BLaER1 treated with 17β-estradiol and CSF1 and Interleukin-3, amounts not matched to agents 10 nM and 100 nM (cell line): ENCODE measurements around the gene NPSR1.
"Not testable (repeated sequence)": the region's sequence is repeated elsewhere in the genome, so short reads cannot be mapped to it uniquely, and the experiment has no call there.

Experiments
- H3K27ac ChIP-seq, 11 experiments: shearing (Covaris generic); formaldehyde crosslinking; 2 replicates each; pipeline ENCODE4 v1.8.1; 2022
- H3K27me3 ChIP-seq, 11 experiments: shearing (Covaris generic); formaldehyde crosslinking; 2 replicates each; pipeline ENCODE4 v1.8.1; 2022
- H3K36me3 ChIP-seq, 11 experiments: shearing (Covaris generic); formaldehyde crosslinking; 2 replicates each; pipeline ENCODE4 v1.8.1; 2022
- H3K4me1 ChIP-seq, 10 experiments: shearing (Covaris generic); formaldehyde crosslinking; 2 replicates each; pipeline ENCODE4 v1.8.1; 2022
- H3K4me2 ChIP-seq, 11 experiments: shearing (Covaris generic); formaldehyde crosslinking; 2 replicates each; pipeline ENCODE4 v1.8.1; 2022
- H3K4me3 ChIP-seq, 10 experiments: shearing (Covaris generic); formaldehyde crosslinking; 2 replicates each; pipeline ENCODE4 v1.8.1; 2022
- H3K9ac ChIP-seq, 11 experiments: shearing (Covaris generic); formaldehyde crosslinking; 2 replicates each; pipeline ENCODE4 v1.8.1; 2022
- H3K9me3 ChIP-seq, 11 experiments: shearing (Covaris generic); formaldehyde crosslinking; replicated peaks in 1 of 11; 2 replicates each; pipeline ENCODE4 v1.8.1; 2022
- H4K20me1 ChIP-seq, 11 experiments: shearing (Covaris generic); formaldehyde crosslinking; 2 replicates each; pipeline ENCODE4 v1.8.1; 2022
- Cebpa-rat ChIP-seq, 11 experiments: shearing (Covaris generic); IDR thresholded peaks; 2 replicates each; pipeline ENCODE4 v1.8.1; 2022

Gene NPSR1

GRCh38 chr7:34844936-34845665 lies 187.1 kb downstream of the NPSR1 start:
- no peaks in the 10 kb centered on the region for H3K27me3 ChIP-seq
- H3K4me1 ChIP-seq, result no peaks in the 10 kb centered on the region
- no peak for TF ChIP-seq Cebpa-rat (IDR thresholded peaks at IDR 0.05)
- H3K27ac ChIP-seq, result no peak overlapping the region
- H3K9me3 ChIP-seq, result no peaks in the 10 kb centered on the region
- H4K20me1 ChIP-seq, result no peaks in the 10 kb centered on the region
- H3K4me2 ChIP-seq, result no peak overlapping the region
- H3K4me3 ChIP-seq, result no peak overlapping the region
- no peaks in the 10 kb centered on the region for H3K36me3 ChIP-seq
- H3K9ac ChIP-seq, result no peak overlapping the region

- Histone ChIP-seq H3K4me3 (no peak overlapping the region), H3K4me1 (no peaks in the 10 kb centered on the region), H4K20me1 (no peaks in the 10 kb centered on the region), H3K27ac (no peak overlapping the region), H3K9me3 (no peaks in the 10 kb centered on the region), H3K27me3 (no peaks in the 10 kb centered on the region), H3K36me3 (no peaks in the 10 kb centered on the region), H3K9ac (no peak overlapping the region), H3K4me2 (no peak overlapping the region)
- TF ChIP-seq Cebpa-rat (IDR thresholded peaks at IDR 0.05), result no peak
Measured at GRCh38 chr7:34845666-34846361, 187.8 kb downstream of the NPSR1 start.

DNA sequence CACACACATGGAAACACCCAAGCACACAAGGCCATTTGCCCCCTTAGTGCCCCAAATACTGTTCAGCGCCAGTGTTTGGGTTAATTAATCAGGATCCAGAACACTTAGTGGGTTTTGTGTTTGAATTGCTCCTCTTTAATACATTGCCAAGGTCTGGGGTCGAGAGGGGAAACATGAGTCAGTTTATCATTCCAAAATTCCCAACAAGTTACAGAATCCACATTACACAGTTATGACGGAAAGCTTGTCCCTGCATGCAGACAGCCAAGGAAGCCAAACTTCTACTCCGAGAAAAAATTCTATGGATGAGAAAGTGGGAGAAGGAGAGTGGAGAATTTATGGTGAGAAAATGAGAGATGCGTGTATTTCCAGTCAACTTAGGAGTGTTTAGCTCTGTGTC lies 189.0 kb downstream of the NPSR1 start:
- no peak overlapping the region for H3K4me3 ChIP-seq
- H3K9ac ChIP-seq, result no peak overlapping the region
- no peak overlapping the region for H3K4me2 ChIP-seq
- H3K4me1 ChIP-seq, result peaks cover 0 to 1% (median 0%) of the 10 kb centered on the region in 10 experiments; a peak in 2 of 20 replicates
- H4K20me1 ChIP-seq, result no peaks in the 10 kb centered on the region
- no peaks in the 10 kb centered on the region for H3K9me3 ChIP-seq
- H3K27me3 ChIP-seq, result no peaks in the 10 kb centered on the region
- TF ChIP-seq Cebpa-rat (IDR thresholded peaks at IDR 0.05), result no peak
- H3K36me3 ChIP-seq, result no peaks in the 10 kb centered on the region
- no peak overlapping the region for H3K27ac ChIP-seq

- H4K20me1 ChIP-seq, result no peaks in the 10 kb centered on the region
- no peak overlapping the region for H3K4me2 ChIP-seq
- no peaks in the 10 kb centered on the region for H3K9me3 ChIP-seq
Measured at GRCh38 chr7:34848670-34849069, 190.7 kb downstream of the NPSR1 start.

DNA sequence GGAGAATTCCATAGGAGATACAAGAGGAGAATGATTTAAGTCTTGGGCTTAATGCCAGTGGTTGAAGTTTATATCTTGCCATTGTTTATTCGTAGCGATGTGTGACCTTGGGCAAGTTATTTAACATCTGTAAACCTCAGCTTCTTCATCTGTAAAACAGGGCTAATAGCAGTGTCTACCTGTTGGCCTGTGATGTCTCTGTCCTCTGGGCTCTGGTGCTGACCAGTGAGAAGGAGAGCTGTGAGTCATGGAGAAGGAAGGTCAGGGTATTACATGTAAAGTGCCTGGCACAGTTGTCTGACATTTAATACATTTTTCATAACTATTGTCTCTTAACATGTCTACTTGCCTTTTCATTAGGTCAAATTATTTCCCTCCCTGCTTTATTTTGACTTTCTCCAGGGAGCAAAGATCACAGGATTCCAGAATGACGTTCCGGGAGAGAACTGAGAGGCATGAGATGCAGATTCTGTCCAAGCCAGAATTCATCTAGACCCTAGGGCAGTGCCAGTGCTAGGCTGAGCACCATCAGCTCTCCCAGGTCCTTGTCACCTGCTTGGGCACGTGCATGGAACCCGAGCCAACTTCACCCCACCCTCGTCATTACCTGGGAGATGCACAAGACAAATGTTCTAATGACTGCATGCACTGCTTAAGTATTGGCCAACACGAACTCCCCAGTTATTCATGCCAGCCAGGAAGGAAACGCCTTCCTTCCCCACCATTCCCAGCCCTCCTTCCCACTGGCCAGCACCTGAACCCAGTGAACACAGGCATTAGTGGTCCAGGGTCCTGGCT lies 191.3 kb downstream of the NPSR1 start:
- Histone ChIP-seq H3K27ac (no peak overlapping the region), H3K9me3 (no peaks in the 10 kb centered on the region), H3K27me3 (no peaks in the 10 kb centered on the region), H4K20me1 (no peaks in the 10 kb centered on the region), H3K9ac (no peak overlapping the region), H3K4me3 (no peak overlapping the region), H3K36me3 (no peaks in the 10 kb centered on the region), H3K4me1 (peaks cover 0 to 9% (median 3%) of the 10 kb centered on the region in 10 experiments; a peak in 8 of 20 replicates), H3K4me2 (no peak overlapping the region)
- no peak for TF ChIP-seq Cebpa-rat (IDR thresholded peaks at IDR 0.05)

More at GRCh38 chr7:34848670-34849069, 190.7 kb downstream of the NPSR1 start:
- Histone ChIP-seq H3K9ac (no peak overlapping the region), H3K27me3 (no peaks in the 10 kb centered on the region), H3K27ac (no peak overlapping the region), H3K4me3 (no peak overlapping the region), H3K36me3 (no peaks in the 10 kb centered on the region), H3K4me1 (peaks cover 0 to 9% (median 3%) of the 10 kb centered on the region in 10 experiments; a peak in 8 of 20 replicates)
- TF ChIP-seq Cebpa-rat (IDR thresholded peaks at IDR 0.05), result no peak

DNA sequence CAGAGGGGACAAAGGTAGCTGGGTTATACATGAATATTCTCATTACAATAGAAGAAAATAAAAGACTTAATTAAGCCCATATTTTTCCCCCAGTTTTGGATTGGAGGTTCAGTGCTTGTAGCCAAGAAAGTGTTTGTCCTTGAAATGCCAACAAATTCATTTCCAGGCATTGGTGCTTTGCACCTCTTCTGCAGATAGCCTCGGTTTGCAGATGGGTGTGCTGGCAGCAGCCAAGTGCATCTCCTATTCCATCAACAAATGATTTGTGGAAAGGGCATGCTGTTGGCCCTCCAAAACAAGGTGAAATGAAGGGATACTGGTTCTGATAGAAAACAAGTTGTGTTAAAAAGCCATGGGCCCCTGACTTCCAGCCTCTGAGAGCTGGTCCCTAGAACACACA lies 192.0 kb downstream of the NPSR1 start:
- no peaks in the 10 kb centered on the region for H4K20me1 ChIP-seq

DNA sequence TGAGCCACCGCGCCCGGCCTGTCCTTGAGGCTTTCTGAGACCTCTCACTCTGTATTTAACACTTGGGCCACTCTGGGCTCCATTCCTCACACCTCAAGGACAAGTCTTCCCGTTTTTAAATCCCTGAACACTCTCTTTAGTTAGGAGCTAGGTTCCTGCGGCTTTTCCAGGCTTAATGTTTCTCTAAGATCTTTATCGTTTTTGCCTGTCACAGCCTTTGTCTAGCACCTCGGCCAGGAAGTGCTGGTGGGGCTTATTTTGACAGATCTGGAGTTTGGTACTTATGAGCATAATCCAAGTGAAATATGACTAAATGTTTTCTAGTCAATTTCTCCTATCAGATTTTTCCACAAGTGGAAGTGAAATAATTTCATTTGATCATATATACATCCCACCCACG lies 192.7 kb downstream of the NPSR1 start:
- no peaks in the 10 kb centered on the region for H3K9me3 ChIP-seq
- H4K20me1 ChIP-seq, result no peaks in the 10 kb centered on the region
- peaks cover 0 to 9% (median 3%) of the 10 kb centered on the region in 10 experiments; a peak in 8 of 20 replicates for H3K4me1 ChIP-seq
- no peak overlapping the region for H3K27ac ChIP-seq
- H3K36me3 ChIP-seq, result no peaks in the 10 kb centered on the region
- H3K27me3 ChIP-seq, result no peaks in the 10 kb centered on the region
- no peak for TF ChIP-seq Cebpa-rat (IDR thresholded peaks at IDR 0.05)
- no peak overlapping the region for H3K9ac ChIP-seq
- no peak overlapping the region for H3K4me3 ChIP-seq
- no peak overlapping the region for H3K4me2 ChIP-seq

More for the DNA sequence above, 192.0 kb downstream of the NPSR1 start:
- no peaks in the 10 kb centered on the region for H3K36me3 ChIP-seq
- peaks cover 0 to 9% (median 3%) of the 10 kb centered on the region in 10 experiments; a peak in 8 of 20 replicates for H3K4me1 ChIP-seq
- H3K9ac ChIP-seq, result no peak overlapping the region
- no peak for TF ChIP-seq Cebpa-rat (IDR thresholded peaks at IDR 0.05)
- H3K9me3 ChIP-seq, result no peaks in the 10 kb centered on the region
- no peak overlapping the region for H3K4me2 ChIP-seq
- H3K27me3 ChIP-seq, result no peaks in the 10 kb centered on the region
- no peak overlapping the region for H3K27ac ChIP-seq
- no peak overlapping the region for H3K4me3 ChIP-seq

DNA sequence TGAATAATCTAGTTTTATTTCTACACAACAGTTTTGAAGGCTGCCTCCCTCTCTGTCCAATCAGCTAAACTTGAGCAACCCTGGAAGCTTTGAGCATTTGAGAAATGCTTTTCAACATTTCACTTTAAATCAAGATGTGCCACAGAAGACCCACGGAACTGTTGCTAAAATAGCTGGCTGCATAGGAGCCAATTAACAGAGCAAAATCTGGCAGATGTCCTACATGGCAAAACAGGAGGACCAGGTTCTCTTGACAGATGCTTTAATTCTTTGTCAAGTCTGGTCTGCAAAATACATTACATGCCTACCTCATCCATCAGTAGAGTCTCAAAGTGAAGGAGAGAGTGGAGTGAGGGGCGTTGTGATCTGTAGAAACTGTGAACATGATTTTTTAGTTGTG lies 193.4 kb downstream of the NPSR1 start:
- Histone ChIP-seq H3K4me3 (no peak overlapping the region), H3K4me1 (peaks cover 0 to 9% (median 3%) of the 10 kb centered on the region in 10 experiments; a peak in 8 of 20 replicates), H3K4me2 (no peak overlapping the region), H3K36me3 (no peaks in the 10 kb centered on the region), H3K27me3 (no peaks in the 10 kb centered on the region), H4K20me1 (no peaks in the 10 kb centered on the region), H3K9me3 (no peaks in the 10 kb centered on the region), H3K9ac (no peak overlapping the region), H3K27ac (no peak overlapping the region)
- no peak for TF ChIP-seq Cebpa-rat (IDR thresholded peaks at IDR 0.05)

GRCh38 chr7:34858444-34858843 lies 200.4 kb downstream of the NPSR1 start:
- H3K36me3 ChIP-seq, H3K9ac ChIP-seq, H3K27ac ChIP-seq, H3K4me1 ChIP-seq, H3K4me3 ChIP-seq, H4K20me1 ChIP-seq, H3K4me2 ChIP-seq, H3K27me3 ChIP-seq: not testable (repeated sequence)
- peaks cover 4 to 12% (median 9%) of the 10 kb centered on the region in 11 experiments; a peak in 16 of 22 replicates for H3K9me3 ChIP-seq

- not testable (repeated sequence) for H3K4me3 ChIP-seq, H3K36me3 ChIP-seq, H3K4me1 ChIP-seq, H3K4me2 ChIP-seq, H4K20me1 ChIP-seq, H3K27ac ChIP-seq, H3K9ac ChIP-seq, H3K27me3 ChIP-seq
- H3K9me3 ChIP-seq, result peaks cover 4 to 12% (median 9%) of the 10 kb centered on the region in 11 experiments; a peak in 16 of 22 replicates
Measured at GRCh38 chr7:34859281-34859680, 201.3 kb downstream of the NPSR1 start.

DNA sequence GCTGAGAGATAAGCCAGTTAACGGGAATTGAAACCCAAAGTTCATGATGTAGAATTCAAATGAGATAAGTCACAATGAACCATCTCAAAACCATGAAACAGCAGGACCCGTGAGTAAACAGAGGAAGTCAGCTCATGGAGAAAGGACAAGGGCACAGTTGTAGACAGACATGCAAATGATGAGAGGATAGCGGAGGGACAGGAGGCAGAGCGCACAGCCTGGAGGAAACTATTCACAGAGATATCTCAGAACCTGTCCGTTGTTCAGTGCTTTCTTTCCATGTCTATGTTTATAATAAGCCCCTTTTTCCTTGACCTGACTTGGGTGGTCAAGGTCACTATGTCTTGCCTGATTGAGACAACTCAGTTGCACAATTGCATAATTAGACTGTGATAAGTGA lies 208.2 kb downstream of the NPSR1 start:
- not testable (repeated sequence) for H3K27ac ChIP-seq, H3K9ac ChIP-seq, H3K4me2 ChIP-seq, H3K27me3 ChIP-seq, H3K4me1 ChIP-seq, H3K9me3 ChIP-seq, H3K36me3 ChIP-seq, H3K4me3 ChIP-seq, H4K20me1 ChIP-seq

GRCh38 chr7:34867341-34867740 lies 209.3 kb downstream of the NPSR1 start:
- not testable (repeated sequence) for H3K27me3 ChIP-seq, H4K20me1 ChIP-seq, H3K27ac ChIP-seq, H3K4me3 ChIP-seq, H3K9ac ChIP-seq, H3K4me1 ChIP-seq, H3K4me2 ChIP-seq, H3K36me3 ChIP-seq
- peaks cover 6 to 13% (median 9%) of the 10 kb centered on the region in 11 experiments; a peak in 15 of 22 replicates for H3K9me3 ChIP-seq

DNA sequence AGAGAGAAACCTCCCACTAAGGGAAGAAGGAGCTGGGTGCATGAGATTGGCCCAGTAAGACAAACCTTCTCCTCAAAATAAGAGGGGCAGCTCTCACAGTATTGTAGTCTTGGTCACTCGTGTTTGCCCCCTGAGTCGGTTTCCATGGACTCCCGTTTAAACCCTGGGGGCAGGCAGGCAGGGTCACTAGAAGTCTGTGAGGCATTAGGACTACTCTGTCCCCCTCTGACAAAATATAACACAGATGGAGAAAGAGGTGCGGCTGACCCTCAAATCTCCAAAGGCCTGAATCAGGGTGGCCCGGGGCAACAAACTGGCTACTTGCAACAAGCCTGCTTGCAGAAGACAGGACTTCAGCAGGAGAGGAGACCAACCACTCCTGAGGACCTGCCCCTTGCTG lies 210.6 kb downstream of the NPSR1 start:
- not testable (repeated sequence) for H4K20me1 ChIP-seq, H3K4me2 ChIP-seq, H3K36me3 ChIP-seq, H3K27ac ChIP-seq, H3K4me1 ChIP-seq, H3K27me3 ChIP-seq, H3K4me3 ChIP-seq, H3K9ac ChIP-seq
- peaks cover 7 to 22% (median 13%) of the 10 kb centered on the region in 11 experiments; a peak in 15 of 22 replicates for H3K9me3 ChIP-seq
